Endodermal cell (in vitro differentiated cells): ENCODE data around the gene ITM2C. TPM values are rescaled to one million over a fixed set of nuclear protein-coding genes. Genes with fewer than 3 reads are reported as not detected.

Experiments
- DNase-seq: peaks from one replicate; pipeline ENCODE4 v3.0.0-alpha.2; 2017
- H3K27ac ChIP-seq: 2 replicates; pipeline ENCODE4 v1.5.1; 2013; ENCODE audit warnings: mild to moderate bottlenecking, low read depth, low read length, moderate library complexity
- H3K27me3 ChIP-seq: 2 replicates; pipeline ENCODE4 v1.6.1; 2013; ENCODE audit warnings: mild to moderate bottlenecking, low read length, moderate library complexity; ENCODE audit not compliant: insufficient read depth, control insufficient read depth, poor library complexity, severe bottlenecking
- H3K36me3 ChIP-seq: 2 replicates; pipeline ENCODE4 v1.7.0; 2013; ENCODE audit warnings: mild to moderate bottlenecking, low read length, moderate library complexity; ENCODE audit not compliant: control insufficient read depth, insufficient read depth
- H3K4me1 ChIP-seq: one replicate; pipeline ENCODE4 v1.7.0; 2013; ENCODE audit warnings: low read length; ENCODE audit not compliant: control insufficient read depth, insufficient read depth
- H3K4me3 ChIP-seq: 2 replicates; pipeline ENCODE4 v1.5.1; 2013; ENCODE audit warnings: mild to moderate bottlenecking, low read length, moderate library complexity
- H3K9ac ChIP-seq: 2 replicates; pipeline ENCODE4 v1.6.1; 2013; ENCODE audit warnings: mild to moderate bottlenecking, low read length, moderate library complexity; ENCODE audit not compliant: poor library complexity, severe bottlenecking; ENCODE audit errors: extremely low read depth
- H3K9me3 ChIP-seq: 2 replicates; pipeline ENCODE4 v1.6.1; 2013; ENCODE audit warnings: mild to moderate bottlenecking, low read length, moderate library complexity; ENCODE audit not compliant: control insufficient read depth
- H3K27ac Mint-ChIP-seq: 2 replicates; pipeline ENCODE4 v1.8.0; 2020; ENCODE audit warnings: mixed read lengths
- H3K27me3 Mint-ChIP-seq: 2 replicates; pipeline ENCODE4 v1.8.0; 2021; ENCODE audit warnings: mild to moderate bottlenecking, mixed read lengths; ENCODE audit not compliant: insufficient read depth
- H3K36me3 Mint-ChIP-seq: 2 replicates; pipeline ENCODE4 v1.8.0; 2020; ENCODE audit warnings: low read depth, mixed read lengths
- H3K4me1 Mint-ChIP-seq: 2 replicates; pipeline ENCODE4 v1.8.0; 2020; ENCODE audit warnings: mixed read lengths
- H3K4me3 Mint-ChIP-seq: 2 replicates; pipeline ENCODE4 v1.8.0; 2020; ENCODE audit warnings: mild to moderate bottlenecking, moderate library complexity, mixed read lengths
- H3K9me3 Mint-ChIP-seq: 2 replicates; pipeline ENCODE4 v1.8.0; 2020; ENCODE audit warnings: mild to moderate bottlenecking, mixed read lengths
- WGBS, 2 experiments: methylation state at CpG; one replicate each; pipeline versions ENCODE4 v1.1.5 to v1.1.7; 2013; ENCODE audit warnings: missing lambda C conversion rate in 2 of 2, mixed read lengths in 1 of 2; ENCODE audit not compliant: insufficient coverage in 1 of 2, insufficient read length in 1 of 2; 5-methylcytosine and 5-hydroxymethylcytosine counted together
- total RNA-seq, 2 donors: library from RNA; stranded (reverse); fragmentation: NEBNext Ultra II Directional in 1 of 2; extraction: Animal tissue kit (Norgen Biotek cat#: 25700) in 1 of 2; gene quantifications; 2 replicates in 1 of 2; 3 replicates in 1 of 2; pipeline ENCODE4 v1.2.1, GENCODE V29; 2021
- TF ChIP-seq, protein P1 (sequence below): fragments of 200-600 bp; sonication (generic); conservative IDR thresholded peaks from 2 replicates; pipeline ENCODE4 v1.5.0; 2021; ENCODE audit warnings: antibody characterized with exemption, mild to moderate bottlenecking

The ITM2C gene
- total RNA-seq, 2 donors from 2014 or later: 208 to 269 TPM

DNA sequence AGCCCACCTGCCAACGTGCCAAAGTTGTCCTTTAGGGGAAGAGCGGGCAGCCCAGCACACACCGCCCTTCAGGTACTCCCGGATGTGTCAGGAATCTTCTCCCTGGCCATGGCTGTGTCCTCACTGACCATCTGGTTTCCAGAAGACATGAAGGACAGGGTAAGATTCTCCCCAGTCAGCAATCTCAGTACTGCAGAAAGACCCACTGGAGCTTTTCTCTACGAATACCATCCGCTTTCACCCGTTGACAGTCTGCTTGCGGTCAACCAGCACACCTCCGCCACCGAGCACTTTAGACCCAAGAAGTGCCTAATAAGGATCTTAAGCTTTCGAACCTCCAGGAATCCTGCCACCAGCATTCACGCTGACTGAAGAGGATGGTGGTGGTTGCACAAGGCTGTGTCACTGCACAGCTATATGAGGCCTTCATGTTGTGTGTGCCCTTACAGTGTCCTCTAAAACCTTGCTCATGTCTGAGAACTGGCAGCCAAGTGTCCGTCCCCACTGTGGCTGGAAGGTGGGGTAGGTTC is 42.7 kb upstream of the ITM2C start:
- Mint-ChIP-seq H3K4me1 (peaks cover 15% of the 10 kb centered on the region), H3K9me3 (no peaks in the 10 kb centered on the region), H3K4me3 (no peak overlapping the region), H3K27me3 (peaks cover 15% of the 10 kb centered on the region), H3K36me3 (peaks cover 16% of the 10 kb centered on the region), H3K27ac (no peak overlapping the region)
- Histone ChIP-seq H3K27ac (no peak overlapping the region), H3K9me3 (no peaks in the 10 kb centered on the region), H3K4me1 (peaks cover 6% of the 10 kb centered on the region), H3K36me3 (peaks cover 21% of the 10 kb centered on the region), H3K27me3 (no peaks in the 10 kb centered on the region), H3K4me3 (no peak overlapping the region), H3K9ac (no peak overlapping the region)
- 95 to 99% methylated on average over 11 to 13 of the region's 13 CpGs for WGBS, 2 experiments
- DNase-seq: no peak
- TF ChIP-seq, protein P1, sequence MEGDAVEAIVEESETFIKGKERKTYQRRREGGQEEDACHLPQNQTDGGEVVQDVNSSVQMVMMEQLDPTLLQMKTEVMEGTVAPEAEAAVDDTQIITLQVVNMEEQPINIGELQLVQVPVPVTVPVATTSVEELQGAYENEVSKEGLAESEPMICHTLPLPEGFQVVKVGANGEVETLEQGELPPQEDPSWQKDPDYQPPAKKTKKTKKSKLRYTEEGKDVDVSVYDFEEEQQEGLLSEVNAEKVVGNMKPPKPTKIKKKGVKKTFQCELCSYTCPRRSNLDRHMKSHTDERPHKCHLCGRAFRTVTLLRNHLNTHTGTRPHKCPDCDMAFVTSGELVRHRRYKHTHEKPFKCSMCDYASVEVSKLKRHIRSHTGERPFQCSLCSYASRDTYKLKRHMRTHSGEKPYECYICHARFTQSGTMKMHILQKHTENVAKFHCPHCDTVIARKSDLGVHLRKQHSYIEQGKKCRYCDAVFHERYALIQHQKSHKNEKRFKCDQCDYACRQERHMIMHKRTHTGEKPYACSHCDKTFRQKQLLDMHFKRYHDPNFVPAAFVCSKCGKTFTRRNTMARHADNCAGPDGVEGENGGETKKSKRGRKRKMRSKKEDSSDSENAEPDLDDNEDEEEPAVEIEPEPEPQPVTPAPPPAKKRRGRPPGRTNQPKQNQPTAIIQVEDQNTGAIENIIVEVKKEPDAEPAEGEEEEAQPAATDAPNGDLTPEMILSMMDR: no peak

DNA sequence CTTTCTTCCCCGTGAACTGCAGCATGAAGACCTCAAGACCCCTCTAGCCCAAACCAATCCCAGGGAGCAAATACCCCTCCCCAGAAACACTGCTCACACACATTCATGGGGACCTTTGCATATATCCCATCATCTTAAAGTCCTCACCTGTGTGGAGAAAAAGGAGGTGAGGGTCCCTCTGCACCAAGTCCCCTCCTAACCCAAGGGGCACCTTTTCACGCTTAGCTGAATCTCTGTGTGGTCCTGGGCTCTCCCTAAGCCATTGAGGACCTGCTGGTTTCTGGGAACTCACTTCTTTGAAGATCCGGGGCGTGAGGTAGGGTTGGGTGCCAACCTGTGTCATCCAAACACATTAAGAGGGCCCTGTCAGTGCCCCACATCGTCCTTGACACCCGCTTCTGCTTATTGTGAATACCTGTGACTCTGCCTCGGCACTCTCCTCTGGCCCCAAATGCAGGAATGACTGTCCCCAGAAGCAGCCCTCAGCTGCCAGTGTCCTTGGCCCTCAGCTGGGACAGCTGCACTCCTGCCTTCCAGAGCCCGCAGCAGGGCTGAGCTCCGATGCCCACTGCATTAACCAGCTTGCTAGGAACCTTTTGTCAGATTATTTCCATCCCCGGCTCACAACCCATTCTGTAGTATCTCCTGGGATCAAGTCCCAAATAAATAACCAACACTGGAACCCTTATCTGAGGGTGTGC is 41.3 kb upstream of the ITM2C start:
- Mint-ChIP-seq H3K36me3 (peaks cover 8% of the 10 kb centered on the region), H3K4me1 (peaks cover 15% of the 10 kb centered on the region), H3K9me3 (no peaks in the 10 kb centered on the region), H3K4me3 (no peak overlapping the region), H3K27me3 (peaks cover 24% of the 10 kb centered on the region), H3K27ac (no peak overlapping the region)
- H3K4me1 ChIP-seq: peaks cover 6% of the 10 kb centered on the region
- no peak for DNase-seq
- H3K36me3 ChIP-seq: peaks cover 12% of the 10 kb centered on the region
- TF ChIP-seq, protein P1: no peak
- no peaks in the 10 kb centered on the region for H3K9me3 ChIP-seq
- H3K27me3 ChIP-seq: no peaks in the 10 kb centered on the region
- H3K4me3 ChIP-seq: no peak overlapping the region
- WGBS, 2 experiments: 93 to 97% methylated on average over 4 to 10 of the region's 10 CpGs
- no peak overlapping the region for H3K27ac ChIP-seq
- no peak overlapping the region for H3K9ac ChIP-seq

DNA sequence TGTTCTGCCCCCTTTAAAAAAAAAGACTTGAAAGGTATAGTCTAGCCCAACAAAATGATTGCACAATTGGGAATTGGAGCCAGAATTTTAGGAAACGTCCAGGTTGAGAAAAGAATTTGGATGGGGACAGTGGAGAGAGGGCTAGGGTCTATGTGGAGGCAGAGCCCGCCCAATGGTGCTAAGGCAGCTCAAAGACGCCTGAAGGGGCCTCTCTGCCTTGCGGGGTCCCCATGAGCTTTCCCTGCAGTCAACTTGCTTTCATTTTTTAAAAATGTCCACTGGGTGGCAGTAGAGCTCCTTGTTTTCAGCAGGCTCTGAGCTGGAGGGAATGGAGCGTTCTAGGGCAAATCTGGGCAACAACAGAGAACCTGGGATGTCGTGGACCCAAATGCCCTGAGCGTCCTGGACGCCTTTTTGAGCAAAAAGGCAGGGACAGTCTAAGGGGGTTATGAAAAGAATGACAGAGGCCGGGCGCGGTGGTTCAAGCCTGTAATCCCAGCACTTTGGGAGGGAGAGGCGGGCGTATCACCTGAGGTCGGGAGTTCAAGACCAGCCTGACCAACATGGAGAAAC is 40.2 kb upstream of the ITM2C start:
- H3K9me3 ChIP-seq: no peaks in the 10 kb centered on the region
- no peak overlapping the region for H3K9ac ChIP-seq
- Mint-ChIP-seq H3K36me3 (peaks cover 2% of the 10 kb centered on the region), H3K4me3 (no peak overlapping the region), H3K27ac (no peak overlapping the region), H3K4me1 (peaks cover 15% of the 10 kb centered on the region), H3K27me3 (peaks cover 30% of the 10 kb centered on the region), H3K9me3 (no peaks in the 10 kb centered on the region)
- no peaks in the 10 kb centered on the region for H3K27me3 ChIP-seq
- H3K36me3 ChIP-seq: peaks cover 2% of the 10 kb centered on the region
- H3K4me1 ChIP-seq: peaks cover 6% of the 10 kb centered on the region
- TF ChIP-seq, protein P1: peak; percentile 82
- DNase-seq: peak; percentile 87
- no peak overlapping the region for H3K4me3 ChIP-seq
- 3 to 41% methylated on average over 6 to 14 of the region's 14 CpGs for WGBS, 2 experiments
- no peak overlapping the region for H3K27ac ChIP-seq
